D341Med (cell line): ENCODE data around the gene ROBO1.

Source experiments
- DNase-seq: peaks from one replicate; pipeline ENCODE4 v3.0.0; 2012; ENCODE audit warnings: low spot score

Gene ROBO1

DNA sequence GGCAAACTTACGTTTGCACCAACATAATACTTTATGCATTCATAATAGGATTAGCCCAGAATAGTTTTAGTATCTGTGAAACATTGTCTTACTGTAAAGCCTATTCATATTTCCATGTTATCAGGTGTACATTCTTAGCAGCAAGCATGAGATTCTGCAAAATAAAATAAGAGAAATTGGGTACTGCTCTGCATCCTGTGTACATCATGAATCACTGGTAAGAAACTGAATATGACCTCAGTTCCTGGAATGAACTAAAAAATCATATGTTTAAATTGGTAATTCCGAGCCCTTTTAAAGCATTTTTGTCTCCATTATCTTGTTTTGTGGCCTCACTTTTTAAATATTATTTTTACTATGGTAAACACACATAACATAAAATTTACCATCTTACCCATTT, 605.1 kb downstream of the ROBO1 start:
- DNase-seq: no peak

DNA sequence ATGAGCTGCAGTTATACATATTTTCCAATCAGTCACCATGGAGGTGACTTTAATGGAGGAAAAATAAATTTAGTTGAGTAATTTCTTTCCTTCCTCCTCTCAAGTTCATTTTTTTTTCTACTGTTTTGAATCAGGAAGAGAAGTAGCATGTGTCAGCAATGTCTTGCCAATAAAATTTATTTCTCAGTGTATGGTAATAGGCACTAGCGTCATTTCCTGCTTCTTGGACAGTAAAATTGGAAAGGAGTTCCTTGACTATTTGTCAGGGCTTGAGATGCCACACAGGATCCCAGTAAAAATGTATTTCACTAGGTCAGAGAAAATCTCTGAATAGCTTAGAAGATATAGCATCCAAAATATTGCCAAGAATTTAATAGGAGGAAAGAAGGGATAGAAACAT, 605.9 kb downstream of the ROBO1 start:
- DNase-seq: no peak

- DNase-seq: no peak
These were observed 607.4 kb downstream of the ROBO1 start for GRCh38 chr3:79160421-79160820.

DNA sequence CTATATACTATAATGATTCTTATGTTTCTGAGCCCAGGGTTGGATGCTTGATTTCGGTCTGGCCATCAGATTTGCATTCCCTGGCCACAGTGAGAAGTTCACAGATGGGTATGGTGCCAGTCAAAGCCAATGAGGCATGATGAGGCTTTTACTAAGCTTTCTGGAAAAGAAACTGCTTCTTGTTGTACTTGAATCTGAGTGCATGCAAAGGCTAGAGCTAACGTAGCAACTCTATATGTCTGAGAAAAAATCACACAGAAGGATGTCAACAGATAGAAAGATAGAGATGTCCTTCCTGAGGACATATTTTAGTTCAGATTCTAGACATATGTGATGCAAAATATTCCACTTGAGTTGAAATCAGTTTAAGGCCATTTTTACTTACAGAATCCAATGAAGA, 608.1 kb downstream of the ROBO1 start:
- no peak for DNase-seq

DNA sequence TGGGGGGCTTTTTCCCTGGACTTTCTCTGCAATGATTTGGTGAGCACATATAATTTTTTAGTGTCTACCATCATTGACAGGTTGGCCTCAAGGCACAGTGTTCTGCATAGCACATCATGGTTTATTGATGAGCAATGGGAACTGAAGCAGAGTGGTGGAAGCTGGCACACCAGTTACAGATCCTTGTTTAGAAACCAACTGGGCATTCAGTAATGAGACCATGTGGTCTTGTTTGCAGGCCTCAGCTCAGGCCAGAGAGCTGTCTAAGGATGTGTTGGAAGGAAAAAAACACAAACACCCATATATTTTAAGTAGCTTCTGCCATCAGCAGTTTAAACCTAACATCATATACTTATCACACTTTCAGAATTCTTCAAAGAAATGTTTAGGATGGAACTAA, 610.6 kb downstream of the ROBO1 start:
- no peak for DNase-seq

- DNase-seq: no peak
These were observed 612.9 kb downstream of the ROBO1 start for GRCh38 chr3:79154865-79155264.

GRCh38 chr3:79148786-79149185, 619.0 kb downstream of the ROBO1 start:
- no peak for DNase-seq

DNA sequence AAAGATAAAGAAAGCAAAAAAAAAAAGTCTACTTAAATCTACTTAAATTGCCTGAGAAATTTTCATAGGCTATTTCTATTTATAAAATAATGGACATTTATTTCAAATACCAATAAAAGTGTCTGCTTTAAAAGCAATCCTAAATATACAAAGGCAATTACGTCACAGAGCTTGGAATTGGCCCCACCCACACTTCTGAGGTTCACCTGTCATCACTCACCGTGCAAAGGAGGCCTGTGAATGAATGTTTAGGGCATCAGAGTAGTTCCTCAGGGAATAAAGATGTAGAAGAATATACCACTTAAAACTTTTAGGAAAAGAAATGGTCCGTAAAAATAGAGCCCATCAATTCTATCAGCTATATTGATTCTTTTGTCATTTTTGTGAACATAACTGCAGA, 621.8 kb downstream of the ROBO1 start:
- no peak for DNase-seq

DNA sequence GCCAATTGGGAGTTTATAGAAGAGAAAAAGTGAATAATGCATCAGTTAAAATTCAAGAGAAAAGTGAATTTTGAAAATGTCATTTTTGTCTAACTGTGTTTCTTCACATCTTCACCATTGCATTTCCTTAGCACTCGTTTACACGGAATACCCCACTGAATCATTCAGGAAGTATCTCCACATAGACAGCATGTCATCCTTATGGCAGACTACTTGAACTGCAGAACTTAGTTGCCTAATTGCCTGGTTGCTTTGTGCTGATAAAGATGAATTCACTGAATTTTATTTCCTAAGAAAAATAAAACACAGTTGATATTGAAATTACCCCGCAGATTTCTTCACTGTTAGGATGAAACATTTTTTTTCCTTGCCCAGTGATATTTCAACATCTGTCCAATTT, 627.1 kb downstream of the ROBO1 start:
- no peak for DNase-seq

DNA sequence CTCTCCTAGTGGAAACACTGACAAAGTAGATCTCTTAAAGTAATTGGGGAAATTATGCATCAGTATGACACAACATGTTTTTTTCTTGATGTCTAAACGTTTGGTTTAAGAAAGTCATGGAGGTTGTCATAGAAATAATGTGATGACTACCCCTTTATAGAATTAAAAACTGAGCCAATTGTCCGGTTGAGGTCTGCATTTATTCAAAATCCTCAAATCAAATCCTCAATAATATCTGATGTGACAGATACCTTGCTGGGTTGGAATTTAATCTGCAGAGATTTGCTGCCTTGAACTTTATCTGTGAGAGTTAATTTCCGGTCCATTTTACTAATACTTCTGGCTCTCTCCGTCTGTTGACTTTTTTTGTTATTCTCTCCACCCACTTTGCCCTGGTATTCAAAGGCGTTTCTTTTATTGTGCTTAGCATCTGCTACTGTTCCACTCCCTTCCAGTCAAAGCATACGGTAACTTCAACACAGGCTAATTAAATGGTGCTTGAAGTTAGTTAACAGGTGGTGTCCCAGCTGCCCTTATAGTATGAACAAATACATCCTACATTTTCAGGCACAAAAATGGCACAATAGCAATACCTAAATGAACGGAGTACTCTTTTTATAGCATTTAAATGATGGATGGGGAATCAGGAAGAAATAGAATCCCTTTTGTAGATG, 628.3 kb downstream of the ROBO1 start:
- DNase-seq: no peak

DNA sequence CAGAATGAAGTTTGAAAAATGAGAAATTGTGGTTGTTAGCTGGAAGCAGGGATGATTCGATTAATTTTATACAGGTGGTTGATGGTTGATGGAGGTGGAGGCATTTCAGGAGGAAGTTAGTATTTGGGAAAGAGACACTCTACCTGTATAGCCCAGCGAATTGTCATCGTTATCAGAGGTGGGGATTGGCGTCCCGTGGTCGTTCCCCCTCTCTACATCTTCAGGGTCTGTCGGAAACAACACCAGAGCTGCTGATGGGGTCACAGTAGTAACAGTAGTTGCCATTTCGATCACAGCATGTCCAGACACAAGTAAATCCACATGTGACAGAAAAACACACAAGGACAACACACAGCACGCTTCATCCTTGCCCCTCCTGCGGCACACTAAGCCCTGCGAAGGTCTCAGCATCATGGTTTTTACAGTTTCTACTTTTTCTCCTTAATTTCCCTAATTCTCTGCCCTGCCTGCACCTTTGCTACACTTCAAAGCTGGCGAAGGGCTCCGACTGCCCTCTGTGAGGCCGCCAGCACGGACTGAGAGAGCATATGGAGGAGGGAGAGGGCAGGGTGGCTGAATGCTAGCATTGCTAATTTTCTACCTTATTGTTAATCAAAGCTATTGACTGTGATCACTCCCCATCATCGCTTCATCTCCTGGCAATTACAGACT, 642.3 kb downstream of the ROBO1 start:
- no peak for DNase-seq

DNA sequence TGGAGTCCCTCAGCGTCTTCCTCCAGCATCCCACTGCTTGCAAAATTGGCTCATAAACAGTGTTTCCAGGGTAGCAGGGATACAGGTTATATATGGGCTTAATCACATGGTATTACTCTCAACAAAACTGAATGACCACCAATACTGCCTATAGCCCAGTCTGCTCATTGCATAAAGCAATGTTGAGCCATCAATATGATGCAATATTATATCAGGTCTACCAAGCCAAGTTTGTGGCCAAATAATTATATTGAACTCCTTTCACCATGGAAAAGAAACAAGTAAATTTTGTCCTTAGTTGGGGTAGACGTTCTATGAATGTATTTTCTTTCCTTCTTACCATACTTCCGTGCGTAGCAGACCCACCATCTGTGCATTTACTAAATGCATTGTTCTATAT, 652.3 kb downstream of the ROBO1 start:
- no peak for DNase-seq

- DNase-seq: no peak
These were observed 653.9 kb downstream of the ROBO1 start for GRCh38 chr3:79113876-79114275.

DNA sequence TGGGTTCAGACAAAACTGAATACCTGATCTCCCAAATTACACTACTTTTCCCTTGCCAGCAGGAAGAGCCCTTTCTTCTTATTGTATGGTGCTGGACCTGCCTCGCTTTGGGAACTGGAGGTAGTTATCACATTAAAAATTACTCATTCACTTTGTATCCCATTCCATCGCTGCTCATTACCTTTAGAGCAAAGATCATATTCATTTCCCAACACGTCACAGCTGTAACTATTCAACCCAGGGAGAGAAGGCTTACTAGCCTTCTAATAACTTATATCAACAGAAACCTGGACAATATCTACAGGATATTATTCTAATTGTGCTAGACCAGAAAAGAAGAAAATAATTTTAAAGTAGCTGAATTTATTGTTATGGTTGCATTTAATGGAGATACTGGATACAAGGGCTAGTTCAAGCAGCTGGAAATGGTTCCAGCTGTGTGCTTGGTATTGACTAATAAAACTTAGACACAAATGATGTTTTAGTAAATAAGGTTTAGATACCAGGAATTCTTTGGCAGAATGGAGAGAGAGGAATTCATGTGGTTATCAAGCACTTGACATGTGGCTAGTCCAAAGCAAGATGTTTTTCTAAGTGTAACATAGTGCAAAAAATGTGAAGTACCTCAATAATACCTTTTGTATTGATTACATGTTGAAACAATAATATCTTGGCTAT, 656.3 kb downstream of the ROBO1 start:
- DNase-seq: no peak

GRCh38 chr3:79109754-79110153, 658.0 kb downstream of the ROBO1 start:
- no peak for DNase-seq

GRCh38 chr3:79103307-79103706, 664.5 kb downstream of the ROBO1 start:
- no peak for DNase-seq

DNA sequence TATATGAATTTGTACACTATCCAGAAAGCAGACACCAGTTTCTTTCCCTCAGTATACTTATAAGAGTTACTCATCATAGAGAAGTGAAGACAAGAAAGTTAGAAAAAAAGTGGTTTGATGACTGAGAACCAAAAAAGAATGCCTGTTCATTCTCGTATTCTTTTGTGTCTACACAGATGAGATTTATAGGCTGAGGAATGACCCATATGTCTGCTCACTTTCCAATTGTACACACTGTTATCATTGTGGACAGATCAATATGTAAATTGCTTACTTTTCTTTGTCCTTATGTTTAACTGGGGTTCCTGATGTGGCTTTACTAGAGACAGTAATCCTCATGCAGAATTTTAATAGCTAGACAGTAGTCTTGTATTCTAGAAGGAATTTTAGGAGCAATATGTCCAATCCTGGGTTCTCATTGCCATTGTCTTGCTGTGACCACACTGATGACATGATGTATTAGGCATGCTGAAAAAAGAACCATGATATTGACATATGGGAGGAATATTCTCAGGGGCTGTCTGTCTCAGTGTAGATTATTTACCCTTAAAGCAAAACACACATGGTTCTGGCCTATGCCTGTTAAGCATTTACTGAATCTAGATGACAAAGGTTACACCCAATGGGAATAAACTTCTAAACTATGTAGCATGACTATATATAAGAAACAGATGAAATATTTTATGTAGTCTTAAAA, 669.7 kb downstream of the ROBO1 start:
- no peak for DNase-seq

- no peak for DNase-seq
These were observed 673.1 kb downstream of the ROBO1 start for GRCh38 chr3:79094654-79095053.

DNA sequence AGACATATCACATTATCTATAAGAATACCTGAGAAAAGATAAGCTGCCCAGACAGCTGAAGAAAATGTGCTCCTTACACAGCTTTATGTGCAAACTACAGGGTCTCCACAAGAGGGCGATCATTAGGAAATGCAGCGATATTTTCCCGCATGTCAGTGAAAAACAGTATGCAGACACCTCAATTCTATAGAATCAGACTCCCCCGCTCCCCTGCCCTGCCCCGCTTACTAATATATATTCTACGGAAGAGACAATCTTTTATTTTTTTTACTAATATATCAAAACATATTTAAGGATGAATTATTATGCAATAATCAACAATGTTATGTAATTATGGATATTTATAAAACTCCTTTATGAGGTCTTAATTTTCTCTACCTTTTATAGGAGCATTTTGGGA, 681.3 kb downstream of the ROBO1 start:
- DNase-seq: peak; percentile 62

DNA sequence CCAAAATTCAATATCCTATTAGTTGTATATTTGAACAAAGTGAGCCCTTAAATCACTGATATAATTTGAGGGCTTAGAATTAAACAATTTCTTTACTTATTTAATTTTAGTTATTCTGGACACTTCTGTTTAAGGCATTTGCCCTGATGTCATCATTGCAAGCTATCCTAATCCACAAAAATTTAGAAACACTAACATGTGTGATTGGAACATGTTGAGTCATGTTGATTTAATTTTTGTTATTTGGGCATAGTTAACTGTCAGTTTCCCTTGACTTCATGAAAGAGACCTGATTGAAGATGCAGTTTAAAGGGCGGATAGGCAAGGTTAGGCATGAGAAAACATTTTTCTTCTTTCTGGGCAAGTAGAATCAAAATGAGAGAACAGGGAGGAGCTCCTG, 682.6 kb downstream of the ROBO1 start:
- no peak for DNase-seq

- no peak for DNase-seq
These were observed 686.5 kb downstream of the ROBO1 start for GRCh38 chr3:79081335-79081734.

- no peak for DNase-seq
These were observed 693.2 kb downstream of the ROBO1 start for GRCh38 chr3:79074558-79074957.

DNA sequence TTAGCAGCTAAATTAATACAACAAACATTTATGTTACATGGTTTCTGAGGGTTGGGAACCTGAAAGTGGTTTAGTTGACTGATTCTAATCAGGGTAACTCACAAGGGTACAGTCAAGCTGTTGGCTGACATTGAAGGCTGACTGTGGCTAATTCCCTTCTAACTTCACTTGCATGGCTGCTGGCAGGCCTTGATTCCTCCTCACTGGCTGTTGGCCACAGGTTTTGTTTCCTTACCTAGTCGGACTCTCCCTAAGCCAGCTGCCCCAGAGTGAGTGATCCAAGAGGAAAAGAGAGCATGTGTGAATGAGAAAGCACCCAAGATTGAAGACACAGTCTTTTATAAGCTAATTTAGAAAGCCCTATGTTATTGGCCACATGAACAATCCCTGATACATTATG, 700.1 kb downstream of the ROBO1 start:
- DNase-seq: no peak
